ENCODE results near the gene ZNF419. TPM values are rescaled to one million over a fixed set of nuclear protein-coding genes. Genes with fewer than 3 reads are reported as not detected.

Gene ZNF419
- total RNA-seq (2022; extraction: Qiagen RNA extraction) = 6.1 to 7.8 TPM (median 6.5 TPM) in 5 replicates

GRCh38 chr19:57487477-57488298, at the start of gene ZNF419:
ZNF419 (plus strand) TSS chr19:57487750; CDS start chr19:57487951, 201 bp downstream.

GRCh38 chr19:57477191-57478008, 10.2 kb upstream of the ZNF419 start, which contains the start of gene ZNF772:
ZNF772 (minus strand) TSS chr19:57477566; CDS start chr19:57477309, 257 bp downstream.

GRCh38 chr19:57499680-57500395, 12.3 kb downstream of the ZNF419 start, which contains the start of gene ZNF773:
ZNF773 (plus strand) TSS chr19:57499938; CDS start chr19:57500081, 143 bp downstream.

GRCh38 chr19:57527136-57527881, 39.8 kb downstream of the ZNF419 start, which contains the start of gene ZNF549:
ZNF549 (plus strand) TSS chr19:57527356; CDS start chr19:57527574, 218 bp downstream.

Other genes starting within 250 kb of the ZNF419 start
- gene ZNF805, start 247.1 kb upstream of the ZNF419 start, total RNA-seq (2022; extraction: Qiagen RNA extraction) = 1.1 to 2.5 TPM (median 2.0 TPM) in 5 replicates
- gene ZNF460, start 207.3 kb upstream of the ZNF419 start, total RNA-seq (2022; extraction: Qiagen RNA extraction) = 0.76 to 1.3 TPM (median 1.1 TPM) in 5 replicates
- gene ZNF543, start 167.3 kb upstream of the ZNF419 start, total RNA-seq (2022; extraction: Qiagen RNA extraction) = 0.99 to 2.0 TPM (median 1.4 TPM) in 5 replicates
- 2.0 to 2.9 TPM (median 2.2 TPM) in 5 replicates for gene ZNF304, start 136.5 kb upstream of the ZNF419 start, total RNA-seq (2022; extraction: Qiagen RNA extraction)
- 11.8 to 16.4 TPM (median 15.0 TPM) in 5 replicates for gene TRAPPC2B, start 124.2 kb upstream of the ZNF419 start, total RNA-seq (2022; extraction: Qiagen RNA extraction)
- gene ZNF547, start 124.2 kb upstream of the ZNF419 start, total RNA-seq (2022; extraction: Qiagen RNA extraction) = 1.0 to 2.5 TPM (median 1.4 TPM) in 5 replicates
- 3.2 to 5.6 TPM (median 4.0 TPM) in 5 replicates for gene ZNF548, start 97.9 kb upstream of the ZNF419 start, total RNA-seq (2022; extraction: Qiagen RNA extraction)
- 4.2 to 7.7 TPM (median 5.6 TPM) in 5 replicates for gene ZNF17, start 76.6 kb upstream of the ZNF419 start, total RNA-seq (2022; extraction: Qiagen RNA extraction)
- gene ZNF749, start 52.4 kb upstream of the ZNF419 start, total RNA-seq (2022; extraction: Qiagen RNA extraction) = 12.6 to 16.4 TPM (median 15.3 TPM) in 5 replicates
- gene VN1R1, start 30.6 kb upstream of the ZNF419 start, total RNA-seq (2022; extraction: Qiagen RNA extraction) = 0.05 to 0.08 TPM (median 0.06 TPM) in 4 of 5 replicates, not detected in the other
- gene ZNF772, start 10.2 kb upstream of the ZNF419 start, total RNA-seq (2022; extraction: Qiagen RNA extraction) = 1.0 to 2.9 TPM (median 1.4 TPM) in 5 replicates
- 4.4 to 7.4 TPM (median 4.7 TPM) in 5 replicates for gene ZNF773, start 12.2 kb downstream of the ZNF419 start, total RNA-seq (2022; extraction: Qiagen RNA extraction)
- gene ZNF549, start 39.6 kb downstream of the ZNF419 start, total RNA-seq (2022; extraction: Qiagen RNA extraction) = 1.3 to 2.2 TPM (median 1.7 TPM) in 5 replicates
- 2.1 to 4.0 TPM (median 3.6 TPM) in 5 replicates for gene ZNF550, start 72.1 kb downstream of the ZNF419 start, total RNA-seq (2022; extraction: Qiagen RNA extraction)
- gene ZNF416, start 91.2 kb downstream of the ZNF419 start, total RNA-seq (2022; extraction: Qiagen RNA extraction) = 3.6 to 4.9 TPM (median 4.5 TPM) in 5 replicates
- gene ZIK1, start 96.4 kb downstream of the ZNF419 start, total RNA-seq (2022; extraction: Qiagen RNA extraction) = 0.03 TPM in 1 of 5 replicates, not detected in the others
- 4.6 to 5.8 TPM (median 4.7 TPM) in 5 replicates for gene ZNF530, start 112.1 kb downstream of the ZNF419 start, total RNA-seq (2022; extraction: Qiagen RNA extraction)
- gene ZNF134, start 126.5 kb downstream of the ZNF419 start, total RNA-seq (2022; extraction: Qiagen RNA extraction) = 6.8 to 9.3 TPM (median 8.4 TPM) in 5 replicates
- 5.0 to 7.6 TPM (median 5.9 TPM) in 5 replicates for gene ZNF211, start 145.4 kb downstream of the ZNF419 start, total RNA-seq (2022; extraction: Qiagen RNA extraction)
- gene ZSCAN4, start 181.2 kb downstream of the ZNF419 start, total RNA-seq (2022; extraction: Qiagen RNA extraction) = not detected in 5 replicates
- 4.3 to 6.1 TPM (median 5.5 TPM) in 5 replicates for gene ZNF551, start 194.2 kb downstream of the ZNF419 start, total RNA-seq (2022; extraction: Qiagen RNA extraction)
- not detected in 5 replicates for gene ZNF154, start 221.5 kb downstream of the ZNF419 start, total RNA-seq (2022; extraction: Qiagen RNA extraction)
- gene ZNF671, start 239.9 kb downstream of the ZNF419 start, total RNA-seq (2022; extraction: Qiagen RNA extraction) = 0.84 to 1.2 TPM (median 0.98 TPM) in 5 replicates

Measured in A549 treated with Hydrocortisone at 1 μM for 4 hours (cell line).